GM21423 (cell line): ENCODE data around the gene BRD4.
A peak's percentile ranks its signal among the peaks of the same experiment; 100 is the strongest.

Experiments used
- ATAC-seq: cut with Tn5 transposase; IDR thresholded peaks from one replicate; pipeline ENCODE4 v1.9.1; 2021; ENCODE audit warnings: mild to moderate bottlenecking, moderate library complexity; ENCODE audit not compliant: unreplicated experiment

BRD4 gene

DNA sequence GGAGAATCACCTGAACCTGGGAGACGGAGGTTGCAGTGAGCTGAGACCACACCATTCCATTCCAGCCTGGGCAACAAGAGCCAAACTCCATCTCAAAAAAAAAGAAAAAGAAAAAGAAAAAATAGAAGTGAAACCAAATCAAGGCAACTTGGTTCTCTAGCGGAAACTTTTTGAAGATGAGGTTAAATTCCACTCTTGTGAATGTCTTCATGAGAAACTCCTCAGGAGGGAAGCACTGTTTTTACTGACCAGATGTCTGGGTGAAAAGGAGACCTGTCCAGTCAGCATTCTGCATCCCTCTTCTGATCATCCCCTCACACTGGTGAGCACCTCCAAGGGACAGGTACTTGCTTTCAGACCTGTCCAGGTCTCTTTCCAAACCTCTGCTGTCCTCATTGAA lies 15.8 kb downstream of the BRD4 start:
- ATAC-seq = no peak

- ATAC-seq = no peak
Measured at GRCh38 chr19:15315101-15315500, 17.2 kb downstream of the BRD4 start.

DNA sequence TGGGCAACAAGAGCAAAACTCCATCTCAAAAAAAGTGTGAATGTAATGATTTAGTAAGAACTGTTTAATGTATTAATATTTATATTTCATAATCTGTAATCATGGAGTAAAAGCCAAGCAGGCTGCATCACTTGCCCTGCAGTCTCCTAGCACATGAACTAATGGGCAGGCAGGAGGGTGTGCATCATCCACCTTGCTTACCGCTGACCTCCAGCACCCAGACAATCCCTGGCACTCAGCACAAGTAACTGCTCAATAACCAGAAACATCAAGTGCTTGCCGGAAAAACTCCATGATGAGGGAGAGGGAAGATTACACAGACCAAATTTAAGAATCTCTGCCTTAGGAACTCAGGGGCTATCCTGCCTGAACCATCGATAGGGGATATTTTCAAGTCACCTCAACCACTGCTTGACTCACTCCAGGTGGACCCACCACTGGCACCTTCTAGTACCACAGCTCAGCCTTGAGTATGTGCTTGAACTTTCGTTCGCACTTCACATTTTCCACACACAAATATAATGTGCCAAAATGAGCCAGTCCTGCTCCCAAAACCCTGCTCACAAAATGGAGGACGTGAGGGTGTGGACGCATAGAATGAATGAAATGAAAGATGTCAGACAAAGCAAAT lies 18.6 kb downstream of the BRD4 start:
- ATAC-seq = no peak

DNA sequence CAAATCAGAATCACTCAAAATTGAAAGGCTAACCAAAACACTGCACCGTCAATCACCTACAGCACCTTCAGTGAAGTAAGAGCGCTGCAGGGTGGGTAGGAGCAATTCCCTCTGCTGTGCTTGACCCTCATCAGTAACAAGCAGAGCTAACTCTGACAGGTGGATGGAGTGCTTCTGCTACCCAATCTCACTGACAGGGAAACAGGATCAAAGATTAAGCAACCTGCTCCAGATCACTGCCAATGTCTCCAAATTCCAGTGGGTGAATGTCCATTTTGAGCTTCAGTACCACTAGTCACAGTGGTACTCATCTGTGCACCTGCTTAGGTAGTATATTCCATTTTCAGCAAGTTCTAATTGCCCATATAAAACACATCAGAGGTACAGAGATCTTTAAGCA lies 25.2 kb downstream of the BRD4 start:
- ATAC-seq = no peak

- no peak for ATAC-seq
Measured at GRCh38 chr19:15305582-15306334, 26.6 kb downstream of the BRD4 start.

DNA sequence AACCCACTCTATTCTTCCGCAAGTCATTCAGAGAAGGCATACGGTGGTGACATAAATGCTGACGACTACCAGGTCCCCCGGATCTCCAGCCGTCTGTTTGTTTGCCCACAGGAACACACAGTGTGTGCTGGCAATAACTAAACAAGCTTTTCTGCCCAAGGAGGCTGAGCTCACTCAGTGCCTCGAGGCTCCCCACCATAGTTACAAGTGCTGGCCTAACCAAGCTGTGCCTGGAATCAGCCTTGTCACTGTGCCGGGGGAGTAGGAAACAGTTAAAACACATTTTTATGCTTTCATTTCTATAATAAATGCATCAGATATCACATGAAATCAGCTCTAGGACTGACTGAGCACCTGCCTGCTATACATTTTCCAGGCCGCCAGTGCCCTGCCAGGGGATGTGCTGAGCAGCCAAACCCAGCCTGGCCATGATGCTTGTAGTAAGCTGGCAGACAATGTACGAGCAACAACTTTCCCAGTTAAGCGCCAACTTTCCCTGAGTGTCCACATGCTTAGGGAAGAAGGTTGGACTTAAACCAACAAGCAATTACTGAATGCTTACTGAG lies 28.1 kb downstream of the BRD4 start:
- no peak for ATAC-seq

DNA sequence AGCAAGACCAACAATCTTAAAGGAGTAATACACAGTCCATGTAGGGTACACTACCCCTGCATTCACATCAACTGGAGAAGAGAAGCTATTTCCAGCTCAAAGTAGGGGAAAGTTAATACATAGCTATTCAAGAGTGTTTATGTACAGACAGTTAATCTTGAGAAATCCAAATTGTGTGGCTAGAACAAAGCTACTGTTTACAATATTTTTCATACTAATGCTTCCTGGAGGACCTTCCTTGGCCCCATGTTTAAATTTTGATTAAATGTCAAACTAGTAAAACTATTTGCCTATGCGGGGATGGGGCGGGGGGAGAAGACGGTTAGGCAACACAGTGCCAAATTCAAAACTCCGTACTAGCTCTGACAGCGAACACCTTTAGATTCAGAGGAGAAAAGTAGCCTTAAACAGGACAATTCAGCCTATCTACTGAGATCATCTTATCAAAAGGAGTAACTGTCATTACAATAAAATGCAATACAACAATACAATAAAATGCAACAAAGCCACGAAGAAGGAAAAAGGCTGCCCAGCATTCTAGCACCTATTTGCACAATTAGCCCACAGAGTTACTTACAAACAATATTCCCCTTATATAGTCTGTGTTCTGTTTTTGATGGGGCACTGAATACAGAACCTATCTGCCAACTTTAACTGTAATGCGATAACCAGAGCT lies 29.1 kb downstream of the BRD4 start:
- no peak for ATAC-seq

DNA sequence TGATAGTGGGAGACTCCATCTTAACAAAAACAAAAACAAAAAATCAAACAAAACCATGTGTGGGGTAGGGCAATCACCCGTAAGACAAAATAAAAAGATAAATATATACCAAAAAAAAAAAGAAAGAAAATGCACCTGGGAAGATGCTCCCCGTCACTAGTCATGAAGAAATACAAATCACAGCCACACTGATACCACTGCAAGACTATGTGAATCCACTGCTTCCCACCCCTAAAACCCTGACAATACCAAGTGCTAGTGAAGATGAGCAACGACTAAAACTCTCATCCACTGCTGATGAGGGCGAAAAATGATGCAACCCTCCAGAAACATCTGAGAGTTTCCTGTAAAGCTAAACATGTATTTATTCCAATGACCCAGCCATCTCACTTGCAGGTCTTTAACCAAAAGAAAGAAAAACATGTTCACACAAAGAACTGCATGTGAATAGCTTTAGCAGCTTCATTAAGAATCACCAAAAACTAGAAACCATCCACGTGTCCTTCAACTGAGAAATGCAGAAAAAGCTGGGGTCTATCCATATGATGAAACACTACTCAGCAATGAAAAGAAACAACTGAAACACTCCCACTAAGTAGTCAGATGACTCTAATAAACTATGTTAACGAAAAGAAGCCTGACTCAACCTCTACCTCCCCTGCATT lies 31.7 kb downstream of the BRD4 start:
- no peak for ATAC-seq

GRCh38 chr19:15299568-15300409 lies 32.5 kb downstream of the BRD4 start:
- ATAC-seq = no peak

- ATAC-seq = no peak
Measured at GRCh38 chr19:15298847-15299567, 33.3 kb downstream of the BRD4 start.

DNA sequence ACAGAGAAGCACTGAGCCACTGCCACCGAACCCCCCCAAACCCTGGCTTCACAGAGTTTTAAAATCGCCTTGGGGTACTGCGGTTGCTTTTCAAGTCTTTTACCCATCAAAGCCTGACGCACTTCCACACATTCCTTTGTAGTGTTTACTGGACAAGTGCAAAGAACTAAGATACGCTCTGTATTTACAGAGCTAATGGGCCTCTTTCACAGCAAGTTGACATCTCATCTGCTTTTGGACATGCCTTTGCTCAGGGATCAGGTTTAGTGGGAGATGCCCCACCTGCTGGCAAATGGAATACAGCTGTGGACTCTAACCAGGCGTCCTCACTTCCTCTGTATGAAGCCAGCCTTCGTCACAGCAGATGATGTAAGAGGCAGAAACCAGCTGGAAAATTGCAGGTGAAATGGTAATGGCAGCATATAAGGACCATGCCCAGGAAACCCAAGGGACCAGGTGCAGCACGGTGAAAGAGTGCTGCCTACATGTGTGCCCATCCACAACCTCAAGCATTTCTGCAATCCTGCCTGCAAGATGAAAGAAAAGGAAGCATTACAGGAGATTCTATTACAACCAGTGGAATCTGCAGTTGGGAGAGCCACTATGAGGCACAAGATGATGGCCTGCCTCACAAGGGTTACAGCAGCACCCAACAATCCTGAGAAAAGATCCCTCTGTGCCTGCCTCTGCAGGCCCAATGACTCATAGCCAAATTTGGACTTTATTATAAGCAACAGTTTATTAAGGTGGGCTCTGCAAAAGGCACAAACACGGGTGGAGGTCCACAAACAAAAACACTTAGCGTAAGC lies 34.7 kb downstream of the BRD4 start:
- ATAC-seq = no peak

- no peak for ATAC-seq
Measured at GRCh38 chr19:15296841-15297415, 35.4 kb downstream of the BRD4 start.

- no peak for ATAC-seq
Measured at GRCh38 chr19:15296353-15296752, 36.0 kb downstream of the BRD4 start.

- ATAC-seq = no peak
Measured at GRCh38 chr19:15294561-15294990, 37.8 kb downstream of the BRD4 start.

- no peak for ATAC-seq
Measured at GRCh38 chr19:15293781-15294491, 38.4 kb downstream of the BRD4 start.

DNA sequence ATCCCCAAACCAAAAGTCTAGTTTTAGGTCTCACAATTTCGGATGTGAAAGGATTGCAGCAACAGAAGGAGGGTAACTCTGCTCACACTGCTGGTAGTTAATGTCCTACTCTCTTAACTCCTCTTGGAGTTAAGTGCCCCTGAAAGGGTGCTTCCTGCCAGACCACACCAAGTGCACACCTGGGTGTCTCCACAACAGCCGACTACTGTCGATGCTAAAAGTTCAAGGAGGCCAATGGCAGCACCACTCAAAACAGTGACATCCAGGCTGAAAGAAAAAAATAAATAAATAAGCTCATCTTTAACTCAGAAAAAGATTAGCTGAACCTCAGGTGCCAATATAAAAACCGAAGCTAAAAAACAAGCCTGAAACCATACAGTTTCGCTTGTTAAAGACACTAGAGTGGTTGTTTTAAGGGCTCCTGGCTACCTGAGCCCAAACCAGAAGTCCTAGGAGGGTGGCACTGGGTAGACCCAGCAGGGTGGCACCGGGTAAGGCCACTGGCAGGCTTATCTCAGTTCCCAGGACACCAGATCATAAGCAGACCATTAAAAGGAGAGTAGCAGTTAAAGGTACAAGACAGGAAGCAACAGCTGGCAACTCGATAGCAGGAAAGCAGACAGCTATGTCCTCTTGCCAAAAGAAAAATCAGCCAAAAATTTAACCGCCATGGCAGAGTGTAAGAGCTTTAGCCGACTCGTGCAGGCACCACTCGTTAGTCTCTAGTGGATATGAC lies 39.3 kb downstream of the BRD4 start:
- peak; percentile 45 for ATAC-seq

GRCh38 chr19:15292140-15292539 lies 40.2 kb downstream of the BRD4 start:
- ATAC-seq = no peak
